ENCODE measurements around the gene TOB1.

GRCh38 chr17:50856431-50856830 is 9.7 kb downstream of the TOB1 start:
- no peak for TF ChIP-seq POLR2AphosphoS5 (IDR thresholded peaks at IDR 0.05; ENCODE audit: low read depth, low read length)
- no peak for TF ChIP-seq POLR2A (IDR thresholded peaks at IDR 0.05; ENCODE audit: low read depth, low read length)
- TF ChIP-seq TAF1 (IDR thresholded peaks at IDR 0.05; ENCODE audit: borderline replicate concordance, low read depth, low read length) = no peak

Measured in GM12892 (cell line).